HCT116 (cell line): ENCODE measurements around the gene E2F1. TPM values are rescaled to one million over a fixed set of nuclear protein-coding genes. Genes with fewer than 3 reads are reported as not detected.

Experiments
- ATAC-seq: fragments of 200-7000 bp; cut with Tn5 transposase; 2 replicates; pipeline ENCODE4 v1.9.1; 2020; ENCODE audit warnings: mild to moderate bottlenecking, moderate library complexity
- BruUV-seq: library from RNA; stranded (reverse); fragments of 400-500 nt; replicated peaks from 2 replicates; lab custom pipeline; 2021; lab: Mats Ljungman, UMichigan
- CTCF ChIA-PET: fragments of 300-600 bp; sonication (Branson Sonifier 250); formaldehyde crosslinking; loops from one replicate; lab custom pipeline; 2021; ENCODE audit warnings: antibody characterized with exemption; lab: Charles Lee
- POLR2A ChIA-PET: fragments of 300-600, 350-600 bp; sonication (Branson Sonifier 250); formaldehyde crosslinking; loops from one replicate; lab custom pipeline; 2021; ENCODE audit warnings: antibody characterized with exemption; lab: Charles Lee
- RAD21 ChIA-PET, 2 experiments: fragments of 300-600 bp; sonication (Branson Sonifier 250); formaldehyde crosslinking; loops; one replicate each; lab custom pipeline; 2023; ENCODE audit warnings: low total read pairs in 2 of 2; ENCODE audit not compliant: uncharacterized antibody in 2 of 2, unreplicated experiment in 2 of 2, low non-redundant PET in 1 of 2; lab: Charles Lee
- DNase-seq: peaks from one replicate; pipeline ENCODE4 v3.0.0-alpha.2; 2010; ENCODE audit warnings: low read depth, low spot score
- H2AFZ ChIP-seq: fragments of 200-600 bp; shearing (Covaris generic), sonication (generic); 2 replicates; pipeline ENCODE4 v1.6.1; 2017; ENCODE audit warnings: low read depth, mixed run types, mixed read lengths, antibody characterized with exemption, low read length; ENCODE audit not compliant: poor library complexity, severe bottlenecking
- H3K27ac ChIP-seq: 2 replicates; pipeline ENCODE4 v1.5.1; 2012; ENCODE audit warnings: low read depth, low read length
- H3K27me3 ChIP-seq: fragments of 200-600 bp; sonication (generic); 2 replicates; pipeline ENCODE4 v1.6.1; 2016; ENCODE audit warnings: mixed run types, low read length, mixed read lengths; ENCODE audit not compliant: insufficient read depth
- H3K36me3 ChIP-seq, 2 experiments: fragments of 200-500 bp in 1 of 2; fragments of 200-600 bp in 1 of 2; sonication (Bioruptor generic) in 1 of 2; sonication (generic) in 1 of 2; 2 replicates each; pipeline versions ENCODE4 v1.5.1 to v1.6.1; 2014 to 2016; ENCODE audit warnings: low read length in 2 of 2, inconsistent platforms in 1 of 2, mixed read lengths in 1 of 2, mixed run types in 1 of 2; ENCODE audit not compliant: insufficient read depth in 2 of 2, control insufficient read depth in 1 of 2
- H3K4me1 ChIP-seq, 2 experiments: fragments of 200-600 bp in 1 of 2; sonication (generic) in 1 of 2; 2 replicates each; pipeline versions ENCODE4 v1.5.1 to v1.6.1; 2012 to 2017; ENCODE audit warnings: low read length in 2 of 2, inconsistent platforms in 1 of 2, mild to moderate bottlenecking in 1 of 2, mixed read lengths in 1 of 2, mixed run types in 1 of 2, moderate library complexity in 1 of 2; ENCODE audit not compliant: insufficient read depth in 2 of 2, control insufficient read depth in 1 of 2
- H3K4me2 ChIP-seq: fragments of 200-600 bp; sonication (generic); 2 replicates; pipeline ENCODE4 v1.6.1; 2017; ENCODE audit warnings: mixed run types, low read length, mixed read lengths
- H3K4me3 ChIP-seq, 2 experiments: fragments of 200-600 bp in 1 of 2; sonication (generic) in 1 of 2; replicated peaks in 1 of 2; 2 replicates each; pipeline ENCODE4 v1.5.1; 2011 to 2016; ENCODE audit warnings: low read length in 2 of 2, control low read depth in 1 of 2, low read depth in 1 of 2, mild to moderate bottlenecking in 1 of 2, mixed read lengths in 1 of 2, mixed run types in 1 of 2
- H3K79me2 ChIP-seq: fragments of 200-600 bp; sonication (generic); 2 replicates; pipeline ENCODE4 v1.6.1; 2017; ENCODE audit warnings: mild to moderate bottlenecking, mixed run types, low read length, moderate library complexity, mixed read lengths; ENCODE audit not compliant: insufficient read depth
- H3K9ac ChIP-seq: fragments of 200-600 bp; sonication (generic); 2 replicates; pipeline ENCODE4 v1.6.1; 2016; ENCODE audit warnings: low read length, mixed read lengths
- H3K9me2 ChIP-seq: fragments of 200-600 bp; sonication (generic), shearing (Covaris generic); 2 replicates; pipeline ENCODE4 v1.6.1; 2017; ENCODE audit warnings: mixed run types, mild to moderate bottlenecking, moderate library complexity; ENCODE audit not compliant: insufficient read depth
- H3K9me3 ChIP-seq, 2 experiments: fragments of 200-500 bp in 1 of 2; fragments of 200-600 bp in 1 of 2; sonication (Bioruptor generic) in 1 of 2; sonication (generic) in 1 of 2; 2 replicates each; pipeline ENCODE4 v1.6.1; 2014 to 2017; ENCODE audit warnings: low read length in 2 of 2, mixed read lengths in 2 of 2, inconsistent platforms in 1 of 2, low read depth in 1 of 2, mild to moderate bottlenecking in 1 of 2, mixed run types in 1 of 2, moderate library complexity in 1 of 2; ENCODE audit not compliant: control insufficient read depth in 1 of 2, insufficient read depth in 1 of 2
- H4K20me1 ChIP-seq: fragments of 200-600 bp; sonication (generic), shearing (Covaris generic); 2 replicates; pipeline ENCODE4 v1.6.1; 2017; ENCODE audit warnings: mixed run types, mild to moderate bottlenecking, moderate library complexity; ENCODE audit not compliant: insufficient read depth
- CBX3 ChIP-seq: IDR thresholded peaks from 2 replicates; pipeline ENCODE4 v1.6.1; 2012; ENCODE audit warnings: low read depth
- CEBPB ChIP-seq: IDR thresholded peaks from 2 replicates; pipeline ENCODE4 v1.6.1; 2012; ENCODE audit warnings: low read depth
- ELF1 ChIP-seq: IDR thresholded peaks from 2 replicates; pipeline ENCODE4 v1.6.1; 2012; ENCODE audit warnings: low read depth, borderline replicate concordance
- EZH2phosphoT487 ChIP-seq: fragments of 200-600 bp; IDR thresholded peaks from 2 replicates; pipeline ENCODE4 v1.6.1; 2018; ENCODE audit warnings: antibody characterized with exemption, borderline replicate concordance
- FOSL1 ChIP-seq: IDR thresholded peaks from 2 replicates; pipeline ENCODE4 v1.6.1; 2012; ENCODE audit warnings: low read depth
- JUND ChIP-seq: IDR thresholded peaks from 2 replicates; pipeline ENCODE4 v1.6.1; 2012
- MAX ChIP-seq: IDR thresholded peaks from 2 replicates; pipeline ENCODE4 v1.6.1; 2012
- POLR2A ChIP-seq: IDR thresholded peaks from 2 replicates; pipeline ENCODE4 v1.7.0; 2011; ENCODE audit warnings: borderline replicate concordance; ENCODE audit not compliant: insufficient read depth, insufficient read length; ENCODE audit errors: extremely low read depth
- REST ChIP-seq: IDR thresholded peaks from 2 replicates; pipeline ENCODE4 v1.6.1; 2012; ENCODE audit warnings: low read depth
- SIN3A ChIP-seq: IDR thresholded peaks from 2 replicates; pipeline ENCODE4 v1.6.1; 2012; ENCODE audit warnings: low read depth
- SP1 ChIP-seq: IDR thresholded peaks from 2 replicates; pipeline ENCODE4 v1.6.1; 2012; ENCODE audit warnings: low read depth
- TCF7L2 ChIP-seq: IDR thresholded peaks from 2 replicates; pipeline ENCODE4 v1.7.0; 2011; ENCODE audit warnings: borderline replicate concordance, inconsistent platforms; ENCODE audit not compliant: insufficient read depth, insufficient read length; ENCODE audit errors: extremely low read depth
- ZBTB33 ChIP-seq: IDR thresholded peaks from 2 replicates; pipeline ENCODE4 v1.6.1; 2011; ENCODE audit warnings: mild to moderate bottlenecking, low read length, moderate library complexity; ENCODE audit not compliant: insufficient replicate concordance; ENCODE audit errors: extremely low read depth
- ZNF274 ChIP-seq: fragments of 200-500 bp; sonication (Bioruptor generic); IDR thresholded peaks from 2 replicates; pipeline ENCODE4 v1.6.1; 2014; ENCODE audit warnings: mild to moderate bottlenecking, low read depth, low read length, inconsistent platforms
- intact Hi-C: fragments of 100-400 bp; cut with micrococcal nuclease; formaldehyde crosslinking; loops from 2 replicates; pipeline ENCODE4 v1.10.0; 2022
- total RNA-seq: library from RNA; stranded (reverse); gene quantifications from one replicate; pipeline ENCODE4 v1.2.1, GENCODE V29; 2021; ENCODE audit not compliant: unreplicated experiment

Gene E2F1
- total RNA-seq, 1 experiment from 2014 or later = 30.9 TPM

GRCh38 chr20:33667245-33667675, 18.9 kb downstream of the E2F1 start:
- Histone ChIP-seq H3K4me2 (no peak overlapping the region), H3K27me3 (no peaks in the 10 kb centered on the region), H4K20me1 (no peaks in the 10 kb centered on the region), H3K9ac (no peak overlapping the region), H3K27ac (no peak overlapping the region; the same call in 1 of the 2 replicates), H2AFZ (no peak overlapping the region), H3K9me2 (no peaks in the 10 kb centered on the region), H3K4me3 (no peak overlapping the region), H3K9me3 (no peaks in the 10 kb centered on the region), H3K79me2 (peaks cover 14% of the 10 kb centered on the region; the same call in 1 of the 2 replicates), H3K4me1 (peaks cover 9 to 22% of the 10 kb centered on the region in 2 experiments), H3K36me3 (peaks cover 10 to 23% of the 10 kb centered on the region in 2 experiments; a peak in 3 of 4 replicates)
- RAD21 ChIA-PET = interaction anchor here in 1 of 2 experiments (0.5 kb wide), 1 partner anchor 1029 kb away, joined by 10 read pairs; no protein-coding TSS in a partner anchor
- CTCF ChIA-PET = no interaction called here
- no TSS peak for BruUV-seq
- DNase-seq (no peak), ATAC-seq (no peak)
- TF ChIP-seq MAX (no peak), EZH2phosphoT487 (no peak), POLR2A (no peak), CBX3 (no peak), JUND (no peak), CEBPB (no peak), FOSL1 (no peak), ZBTB33 (no peak), ELF1 (no peak), REST (no peak), SIN3A (no peak), TCF7L2 (no peak), SP1 (no peak), ZNF274 (no peak)
- POLR2A ChIA-PET = no interaction called here
- intact Hi-C loops = loop anchor here (5.0 kb wide), 1 partner anchor 210 kb away; no protein-coding TSS in a partner anchor
